ENCODE measurements around the gene FILIP1.

The FILIP1 gene

GRCh38 chr6:75480425-75480824 lies 13.2 kb downstream of the FILIP1 start:
- TF ChIP-seq CTCF (IDR thresholded peaks at IDR 0.05; ENCODE audit: low read depth, low read length), result no peak
- no peak overlapping the region for H3K4me3 ChIP-seq (ENCODE audit: low read depth, low read length)
- no peaks in the 10 kb centered on the region for H3K9me3 ChIP-seq (ENCODE audit: severe bottlenecking)
- H3K36me3 ChIP-seq, result no peaks in the 10 kb centered on the region
- no peak overlapping the region for H3K27ac ChIP-seq
- DNase-seq, result no peak
- H3K27me3 ChIP-seq (ENCODE audit: insufficient read depth, low read depth, severe bottlenecking), result no peaks in the 10 kb centered on the region

GRCh38 chr6:75479712-75480111 lies 13.9 kb downstream of the FILIP1 start:
- no peak for TF ChIP-seq CTCF (IDR thresholded peaks at IDR 0.05; ENCODE audit: low read depth, low read length)
- no peaks in the 10 kb centered on the region for H3K27me3 ChIP-seq (ENCODE audit: insufficient read depth, low read depth, severe bottlenecking)
- no peaks in the 10 kb centered on the region for H3K9me3 ChIP-seq (ENCODE audit: severe bottlenecking)
- no peak overlapping the region for H3K27ac ChIP-seq
- no peak overlapping the region for H3K4me3 ChIP-seq (ENCODE audit: low read depth, low read length)
- no peak for DNase-seq
- H3K36me3 ChIP-seq, result no peaks in the 10 kb centered on the region

- no peak for TF ChIP-seq CTCF (IDR thresholded peaks at IDR 0.05; ENCODE audit: low read depth, low read length)
- Histone ChIP-seq H3K9me3 (ENCODE audit: severe bottlenecking) (no peaks in the 10 kb centered on the region), H3K4me3 (ENCODE audit: low read depth, low read length) (no peak overlapping the region)
Measured at GRCh38 chr6:75478929-75479328, 14.7 kb downstream of the FILIP1 start.

GRCh38 chr6:75472885-75473284 lies 20.7 kb downstream of the FILIP1 start:
- Histone ChIP-seq H3K9me3 (ENCODE audit: severe bottlenecking) (no peaks in the 10 kb centered on the region), H3K36me3 (no peaks in the 10 kb centered on the region), H3K4me3 (ENCODE audit: low read depth, low read length) (no peak overlapping the region), H3K27ac (no peak overlapping the region), H3K27me3 (ENCODE audit: insufficient read depth, low read depth, severe bottlenecking) (no peaks in the 10 kb centered on the region)
- no peak for TF ChIP-seq CTCF (IDR thresholded peaks at IDR 0.05; ENCODE audit: low read depth, low read length)
- no peak for DNase-seq

More at GRCh38 chr6:75478929-75479328, 14.7 kb downstream of the FILIP1 start:
- Histone ChIP-seq H3K36me3 (no peaks in the 10 kb centered on the region), H3K27ac (no peak overlapping the region), H3K27me3 (ENCODE audit: insufficient read depth, low read depth, severe bottlenecking) (no peaks in the 10 kb centered on the region)
- DNase-seq, result no peak

- Histone ChIP-seq H3K4me3 (ENCODE audit: low read depth, low read length) (no peak overlapping the region), H3K27ac (no peak overlapping the region), H3K9me3 (ENCODE audit: severe bottlenecking) (no peaks in the 10 kb centered on the region), H3K27me3 (ENCODE audit: insufficient read depth, low read depth, severe bottlenecking) (no peaks in the 10 kb centered on the region), H3K36me3 (no peaks in the 10 kb centered on the region)
- no peak for TF ChIP-seq CTCF (IDR thresholded peaks at IDR 0.05; ENCODE audit: low read depth, low read length)
- no peak for DNase-seq
Measured at GRCh38 chr6:75467966-75468365, 25.6 kb downstream of the FILIP1 start.

- no peak overlapping the region for H3K4me3 ChIP-seq (ENCODE audit: low read depth, low read length)
- no peaks in the 10 kb centered on the region for H3K36me3 ChIP-seq
- H3K27ac ChIP-seq, result no peak overlapping the region
- no peaks in the 10 kb centered on the region for H3K27me3 ChIP-seq (ENCODE audit: insufficient read depth, low read depth, severe bottlenecking)
- H3K9me3 ChIP-seq (ENCODE audit: severe bottlenecking), result no peaks in the 10 kb centered on the region
- TF ChIP-seq CTCF (IDR thresholded peaks at IDR 0.05; ENCODE audit: low read depth, low read length), result no peak
- no peak for DNase-seq
Measured at GRCh38 chr6:75467284-75467683, 26.3 kb downstream of the FILIP1 start.
